Body of pancreas (tissue), 4 donors: ENCODE measurements around the gene FADS6. TPM values are rescaled to one million over a fixed set of nuclear protein-coding genes. Genes with fewer than 3 reads are reported as not detected.
"Not testable (repeated sequence)": the region's sequence is repeated elsewhere in the genome, so short reads cannot be mapped to it uniquely, and the experiment has no call there.

ENCODE experiments used
- ATAC-seq: fragments of 150-250 bp; one replicate; pipeline ENCODE4 v1.9.1; 2016
- DNase-seq, 4 donors: peaks; one replicate each; pipeline ENCODE4 v3.0.0-alpha.2; 2019
- H3K27ac ChIP-seq, 4 donors: fragments of 200-600 bp; sonication (generic); 1 replicate in 3 of 4; 2 replicates in 1 of 4; pipeline versions ENCODE4 v1.5.1 to v1.6.1; 2016 to 2019; ENCODE audit warnings: mild to moderate bottlenecking in 1 of 4, mixed read lengths in 1 of 4, moderate library complexity in 1 of 4
- H3K27me3 ChIP-seq, 2 donors: fragments of 200-600 bp; sonication (generic); one replicate each; pipeline ENCODE4 v1.6.0; 2016; ENCODE audit warnings: mild to moderate bottlenecking in 1 of 2
- H3K36me3 ChIP-seq, 2 donors: fragments of 200-600 bp; sonication (generic); replicated peaks in 1 of 2; 2 replicates each; pipeline ENCODE4 v1.5.1; 2016; ENCODE audit warnings: low read depth in 2 of 2; ENCODE audit not compliant: insufficient read depth in 1 of 2
- H3K4me1 ChIP-seq: fragments of 200-600 bp; sonication (generic); one replicate; pipeline ENCODE4 v1.6.0; 2016
- H3K4me3 ChIP-seq, 2 donors: fragments of 200-600 bp; sonication (generic); 1 replicate in 1 of 2; 2 replicates in 1 of 2; pipeline ENCODE4 v1.5.1; 2016 to 2019
- H3K9me3 ChIP-seq, 3 donors: fragments of 200-600 bp; sonication (generic); 1 replicate in 2 of 3; 2 replicates in 1 of 3; pipeline ENCODE4 v1.5.1; 2016
- CTCF ChIP-seq, 7 experiments: fragments of 450-650 bp in 4 of 7; fragments of 200-600 bp in 3 of 7; sonication (generic) in 3 of 7; IDR thresholded peaks; one replicate each; pipeline ENCODE4 v1.5.1; 2016 to 2019; ENCODE audit warnings: antibody characterized with exemption in 7 of 7
- POLR2A ChIP-seq, 3 donors: fragments of 450-650 bp; IDR thresholded peaks; one replicate each; pipeline ENCODE4 v1.6.1; 2016; ENCODE audit warnings: antibody characterized with exemption in 3 of 3, mild to moderate bottlenecking in 2 of 3
- WGBS, 2 donors: methylation state at CpG; one replicate each; pipeline ENCODE4 v1.1.5; 2017; 5-methylcytosine and 5-hydroxymethylcytosine counted together
- intact Hi-C: fragments of 100-400 bp; cut with DNase I; formaldehyde crosslinking; loops from one replicate; pipeline ENCODE4 v1.15.1; 2023
- total RNA-seq, 2 donors: library from RNA; depleted of rRNA; stranded (reverse); fragments of >200 nt; gene quantifications; one replicate each; pipeline ENCODE4 v1.1.0, GENCODE V29; 2016

Gene FADS6
- total RNA-seq, 2 donors from 2014 or later: not detected

DNA sequence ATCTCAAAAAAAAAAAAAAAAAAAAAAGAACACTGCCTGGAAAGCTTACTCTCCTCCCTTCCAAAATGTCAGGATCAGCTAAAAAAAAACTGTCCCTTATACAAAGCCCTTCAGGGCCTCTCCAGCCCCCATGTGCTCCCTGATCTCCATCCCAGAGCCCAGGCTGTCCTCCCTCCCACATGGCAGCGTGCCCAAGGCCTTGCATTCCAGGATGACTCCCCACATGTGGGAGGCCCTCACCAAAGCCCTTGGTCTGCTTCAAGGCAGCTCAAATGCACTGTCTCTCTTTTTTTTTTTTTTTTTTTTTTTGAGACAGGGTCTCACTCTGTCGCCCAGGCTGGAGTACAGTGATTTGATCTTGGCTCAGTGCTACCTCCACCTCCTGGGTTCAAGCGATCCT, 22.9 kb downstream of the FADS6 start:
- DNase-seq (no peak), ATAC-seq (no peak)
- H3K9me3 ChIP-seq: no peaks in the 10 kb centered on the region
- H3K27ac ChIP-seq: no peak overlapping the region
- H3K36me3 ChIP-seq: no peaks in the 10 kb centered on the region
- 75 to 85% methylated on average over 2 to 3 of the region's 3 CpGs for WGBS, 2 donors
- intact Hi-C loops: no loop called here
- H3K4me1 ChIP-seq: peaks cover 36% of the 10 kb centered on the region
- H3K27me3 ChIP-seq: no peaks in the 10 kb centered on the region
- TF ChIP-seq POLR2A (IDR thresholded peaks at IDR 0.05) (no peak), CTCF (IDR thresholded peaks at IDR 0.05) (no peak)
- no peak overlapping the region for H3K4me3 ChIP-seq

DNA sequence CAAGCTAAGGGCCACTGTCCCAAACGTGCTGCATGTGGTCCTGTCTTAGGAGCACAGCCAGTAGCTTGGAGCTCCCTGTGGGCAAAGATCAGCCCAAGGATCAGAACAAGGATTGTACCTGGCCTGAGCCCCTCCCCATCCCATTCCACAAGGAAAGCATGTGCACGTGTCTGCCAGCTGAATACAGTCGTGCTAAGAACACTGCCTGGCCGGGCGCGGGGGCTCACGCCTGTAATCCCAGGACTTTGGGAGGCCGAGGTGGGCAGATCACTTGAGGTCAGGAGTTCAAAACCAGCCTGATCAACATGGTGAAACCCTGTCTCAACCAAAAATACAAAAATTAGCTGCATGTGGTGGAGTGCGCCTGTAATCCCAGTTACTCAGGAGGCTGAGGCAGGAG, 23.4 kb downstream of the FADS6 start:
- H3K9me3 ChIP-seq, DNase-seq, H3K27me3 ChIP-seq, H3K36me3 ChIP-seq, intact Hi-C loops, H3K27ac ChIP-seq, H3K4me3 ChIP-seq, ATAC-seq: not testable (repeated sequence)
- 86 to 91% methylated on average over 7 to 9 of the region's 9 CpGs for WGBS, 2 donors
- H3K4me1 ChIP-seq: peaks cover 32% of the 10 kb centered on the region

DNA sequence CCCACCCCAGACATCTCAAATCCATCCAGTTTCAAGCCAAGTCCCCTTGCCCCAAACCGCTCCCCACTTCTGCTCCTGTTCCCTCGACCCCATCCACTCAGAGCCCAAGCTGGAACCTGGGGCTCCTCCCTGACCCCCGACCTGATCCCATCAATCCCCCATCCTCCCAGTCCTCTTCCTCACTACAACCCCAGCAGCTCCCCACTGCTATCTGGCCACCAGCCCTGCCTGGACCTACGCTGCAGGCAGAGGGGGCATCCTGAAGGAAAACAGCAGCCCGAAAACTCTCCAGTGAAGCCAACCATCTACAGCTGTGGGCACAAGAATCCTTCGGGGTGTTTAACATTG, 24.6 kb downstream of the FADS6 start:
- Histone ChIP-seq H3K9me3 (no peaks in the 10 kb centered on the region), H3K4me3 (no peak overlapping the region), H3K27me3 (no peaks in the 10 kb centered on the region), H3K4me1 (peaks cover 22% of the 10 kb centered on the region), H3K36me3 (no peaks in the 10 kb centered on the region), H3K27ac (no peak overlapping the region)
- no peak for TF ChIP-seq POLR2A (IDR thresholded peaks at IDR 0.05)
- no peak for TF ChIP-seq CTCF (IDR thresholded peaks at IDR 0.05)
- intact Hi-C loops: loop anchor here (5.0 kb wide), 1 partner anchor 127 kb away; no protein-coding TSS in a partner anchor
- WGBS, 2 donors: 82 to 94% methylated on average over 6 of the region's 6 CpGs
- no peak for ATAC-seq
- no peak for DNase-seq

GRCh38 chr17:74868251-74868907, 25.1 kb downstream of the FADS6 start:
- no peak for TF ChIP-seq POLR2A (IDR thresholded peaks at IDR 0.05)
- no peak for TF ChIP-seq CTCF (IDR thresholded peaks at IDR 0.05)
- DNase-seq (no peak), ATAC-seq (no peak)
- Histone ChIP-seq H3K4me1 (peaks cover 19% of the 10 kb centered on the region), H3K27ac (no peak overlapping the region), H3K27me3 (no peaks in the 10 kb centered on the region), H3K4me3 (no peak overlapping the region), H3K36me3 (no peaks in the 10 kb centered on the region), H3K9me3 (no peaks in the 10 kb centered on the region)
- 70 to 82% methylated on average over 12 of the region's 12 CpGs for WGBS, 2 donors
- intact Hi-C loops: loop anchor here (5.0 kb wide), 1 partner anchor 126 kb away; no protein-coding TSS in a partner anchor

- ATAC-seq (no peak), DNase-seq (no peak)
- Histone ChIP-seq H3K27me3 (peaks cover 0 to 9% of the 10 kb centered on the region in 2 donors), H3K36me3 (no peaks in the 10 kb centered on the region), H3K27ac (no peak overlapping the region), H3K9me3 (no peaks in the 10 kb centered on the region), H3K4me1 (peaks cover 13% of the 10 kb centered on the region), H3K4me3 (no peak overlapping the region)
- TF ChIP-seq POLR2A (IDR thresholded peaks at IDR 0.05) (no peak), CTCF (IDR thresholded peaks at IDR 0.05) (no peak)
- WGBS, 2 donors: 78 to 81% methylated on average over 7 to 19 of the region's 19 CpGs
- intact Hi-C loops: loop anchor here (5.0 kb wide), 1 partner anchor 124 kb away; no protein-coding TSS in a partner anchor
Measured at GRCh38 chr17:74866198-74866835, 27.1 kb downstream of the FADS6 start.
